HG03175 (cell line): Measurements from ENCODE around the gene PHKB.
"Not testable (repeated sequence)": the region's sequence is repeated elsewhere in the genome, so short reads cannot be mapped to it uniquely, and the experiment has no call there.

Experiments
- ATAC-seq: cut with Tn5 transposase; IDR thresholded peaks from one replicate; pipeline ENCODE4 v1.9.1; 2021; ENCODE audit warnings: mild to moderate bottlenecking, moderate library complexity; ENCODE audit not compliant: unreplicated experiment

The PHKB gene

DNA sequence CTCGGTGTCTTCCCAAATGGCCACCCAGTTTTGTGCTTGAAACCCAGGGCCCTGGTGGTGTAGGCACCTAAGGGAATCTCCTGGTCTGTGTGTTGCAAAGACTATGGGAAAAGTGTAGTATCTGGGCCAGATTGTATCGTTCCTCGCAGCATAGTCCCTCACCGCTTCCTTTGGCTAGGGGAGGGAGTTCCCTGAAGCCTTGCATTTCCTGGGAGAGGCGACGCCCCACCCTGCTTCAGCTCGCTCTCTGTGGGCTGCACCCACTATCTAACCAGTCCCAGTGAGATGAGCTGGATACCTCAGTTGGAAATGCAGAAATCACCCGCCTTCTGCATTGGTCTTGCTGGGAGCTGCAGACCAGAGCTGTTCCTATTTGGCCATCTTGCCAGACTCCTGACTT lies 93.5 kb downstream of the PHKB start:
- ATAC-seq: not testable (repeated sequence)

DNA sequence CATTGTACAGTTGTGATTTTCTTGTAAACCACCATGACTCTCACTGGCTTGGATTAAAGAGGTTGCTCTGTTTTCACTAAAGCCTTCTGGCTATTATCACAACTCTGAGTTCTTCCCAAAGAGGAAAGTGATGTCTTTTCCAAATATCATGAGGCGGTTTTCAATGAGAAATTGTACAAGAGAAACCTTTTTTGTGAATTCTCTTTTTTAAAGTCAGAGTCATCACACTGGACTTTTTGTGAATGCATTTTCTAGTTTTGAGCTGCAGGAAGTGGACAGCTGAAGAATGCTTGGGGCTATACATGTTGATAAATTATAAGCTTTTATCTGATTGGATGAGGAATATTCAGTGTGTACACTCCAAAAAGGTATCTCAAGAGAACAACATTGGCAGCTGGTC lies 100.2 kb downstream of the PHKB start:
- ATAC-seq: no peak

DNA sequence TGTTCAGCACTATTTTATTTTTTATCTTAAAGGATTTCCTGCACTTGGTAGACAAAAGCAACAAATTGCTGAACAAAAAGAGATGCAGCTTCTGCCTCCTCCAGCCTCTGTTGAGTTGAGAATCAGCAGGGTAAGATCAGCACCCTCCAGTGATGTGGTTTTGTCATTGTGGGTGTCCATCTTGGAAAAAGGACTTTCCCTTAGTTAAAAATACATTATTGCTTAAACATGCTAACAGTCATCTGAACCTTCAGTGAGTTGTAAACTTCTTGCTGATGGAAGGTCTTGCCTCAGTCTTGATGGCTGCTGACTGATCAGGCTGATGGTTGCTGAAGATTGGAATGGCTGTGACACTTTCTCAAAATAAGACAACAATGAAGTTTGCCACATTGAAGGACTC lies 101.2 kb downstream of the PHKB start:
- ATAC-seq: no peak

DNA sequence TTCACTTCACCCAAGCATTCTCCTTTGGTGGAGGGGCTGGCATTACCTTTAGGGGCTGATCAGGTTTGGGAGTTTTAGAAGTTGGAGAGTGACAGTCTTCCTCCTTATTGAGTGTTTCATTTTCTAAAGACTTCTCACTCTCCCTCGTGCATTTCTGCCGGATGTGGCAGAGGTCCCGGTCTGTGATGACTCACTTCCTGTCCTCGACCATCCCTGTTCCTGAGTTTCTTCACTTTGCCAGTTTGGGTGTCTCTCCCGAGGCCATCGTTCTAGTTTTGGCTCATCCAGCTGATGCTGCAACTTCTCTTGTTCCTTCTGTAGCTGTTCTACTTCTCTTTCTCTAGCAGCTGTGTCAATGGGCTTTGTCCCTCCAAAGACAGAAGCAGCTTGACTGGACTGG lies 104.3 kb downstream of the PHKB start:
- no peak for ATAC-seq

DNA sequence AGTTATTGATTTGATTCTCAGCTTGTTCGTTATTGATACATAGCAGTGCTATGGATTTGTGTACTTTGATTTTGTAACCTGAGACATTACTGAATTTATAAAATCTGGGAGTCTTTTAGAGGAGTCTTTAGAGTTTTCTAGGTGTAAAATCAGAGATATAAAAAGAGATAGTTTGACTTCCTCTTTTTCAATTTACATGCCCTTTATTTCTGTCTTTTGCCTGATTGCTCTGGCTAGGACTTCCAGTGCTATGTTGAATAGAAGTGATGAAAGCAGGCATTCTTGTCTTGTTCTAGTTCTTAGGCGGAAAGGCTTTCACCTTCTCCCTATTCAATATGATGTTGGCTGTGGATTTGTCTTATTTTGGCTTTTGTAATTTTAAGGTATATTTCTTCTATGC lies 106.2 kb downstream of the PHKB start:
- no peak for ATAC-seq

- no peak for ATAC-seq
Measured at GRCh38 chr16:47568351-47568750, 107.2 kb downstream of the PHKB start.

- ATAC-seq: no peak
Measured at GRCh38 chr16:47571049-47571448, 109.9 kb downstream of the PHKB start.

DNA sequence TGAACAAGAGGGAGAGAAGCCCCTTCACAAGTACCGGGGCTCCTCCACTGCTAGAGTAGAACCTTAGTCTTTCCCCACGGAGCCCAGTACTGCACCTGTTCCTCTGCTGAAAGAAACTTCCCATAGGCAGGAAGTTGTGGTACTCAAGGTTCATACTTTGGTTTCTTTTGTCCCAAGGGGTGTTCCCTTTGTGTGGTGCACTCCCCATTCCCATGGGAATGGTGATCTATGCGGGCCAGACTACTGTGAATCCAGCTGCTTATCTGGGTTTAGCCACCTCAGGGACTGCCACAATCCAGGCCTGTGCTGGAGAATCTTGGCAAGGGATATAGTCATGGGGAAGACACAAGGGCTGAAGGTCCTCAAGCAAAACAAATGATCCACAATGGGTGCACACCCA lies 110.6 kb downstream of the PHKB start:
- ATAC-seq: no peak

GRCh38 chr16:47574091-47575054 lies 113.2 kb downstream of the PHKB start:
- no peak for ATAC-seq

- no peak for ATAC-seq
Measured at GRCh38 chr16:47577029-47577428, 115.9 kb downstream of the PHKB start.

DNA sequence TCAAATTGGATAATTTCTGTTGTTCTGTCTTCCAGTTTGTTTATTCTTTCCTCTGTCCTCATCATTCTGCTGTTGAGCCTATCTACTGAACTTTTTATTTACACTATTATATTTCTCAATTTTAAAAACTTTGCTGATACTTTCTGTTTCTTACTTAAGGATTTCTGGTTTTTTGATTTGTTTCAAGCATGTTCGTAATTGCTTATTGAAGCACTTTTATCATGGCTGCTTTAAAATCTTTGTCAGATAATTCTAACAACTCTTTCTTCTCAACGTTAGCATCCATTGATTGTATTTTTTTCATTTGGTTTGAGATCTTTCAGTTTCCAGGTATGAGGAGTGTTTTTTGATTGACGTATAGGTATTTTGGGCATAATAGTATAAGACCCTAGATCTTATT lies 116.9 kb downstream of the PHKB start:
- no peak for ATAC-seq

DNA sequence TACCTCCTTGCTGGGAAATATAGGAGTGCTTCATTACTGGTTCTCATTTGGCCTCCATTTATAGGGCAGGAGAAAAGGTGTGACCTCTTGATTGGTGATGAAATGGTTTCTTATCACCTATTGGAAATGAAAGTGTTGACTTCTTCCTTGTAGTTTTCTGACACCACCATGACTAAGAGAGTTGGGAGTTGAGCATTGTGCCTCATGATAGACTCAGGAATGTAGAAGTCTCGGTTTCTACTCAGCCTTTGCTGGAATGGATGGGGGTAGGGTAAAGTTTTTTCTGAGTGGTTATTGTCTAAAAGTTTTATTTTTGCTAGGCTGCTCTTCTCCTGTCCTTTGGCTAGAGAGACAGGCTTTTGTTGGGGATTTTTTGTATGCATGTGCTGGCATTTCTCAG lies 117.4 kb downstream of the PHKB start:
- ATAC-seq: no peak

GRCh38 chr16:47581114-47581513 lies 120.0 kb downstream of the PHKB start:
- no peak for ATAC-seq

DNA sequence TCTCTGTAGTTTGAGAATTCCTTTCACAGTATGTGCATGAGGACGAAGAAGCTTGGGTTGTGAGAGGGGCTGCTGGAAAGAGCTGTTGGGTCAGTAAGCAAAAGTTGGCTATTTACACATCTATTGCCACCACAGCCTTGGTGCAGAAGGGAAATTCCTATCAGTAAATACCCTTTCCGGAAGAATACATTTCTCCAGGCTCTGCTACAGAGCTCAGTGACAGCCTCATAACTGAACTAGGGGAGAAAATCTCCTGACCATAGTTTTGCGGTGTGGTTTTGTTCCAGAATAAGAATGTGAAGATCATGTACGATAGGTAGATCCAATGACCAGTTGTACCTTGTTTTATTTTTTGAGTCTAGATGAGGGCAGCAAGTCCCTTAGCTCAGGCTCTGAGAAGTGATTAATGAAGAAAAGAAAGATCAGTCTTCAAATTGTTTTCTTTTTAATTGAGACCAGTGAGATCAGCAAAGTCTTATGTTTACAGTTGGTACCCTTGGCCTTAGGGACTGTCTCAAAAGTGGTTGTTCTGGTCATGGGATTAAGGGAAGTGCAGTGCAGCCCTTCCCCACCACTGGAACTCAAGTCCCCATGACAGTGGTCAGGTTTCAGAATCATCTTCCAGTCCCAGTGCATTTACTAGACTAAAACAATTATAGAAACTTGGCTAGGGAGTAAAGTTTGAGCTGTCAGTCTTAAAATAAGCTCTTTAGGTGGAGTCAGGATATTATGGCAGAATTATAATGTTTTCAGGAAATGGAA lies 123.5 kb downstream of the PHKB start:
- ATAC-seq: no peak

- no peak for ATAC-seq
Measured at GRCh38 chr16:47586121-47586520, 125.0 kb downstream of the PHKB start.

DNA sequence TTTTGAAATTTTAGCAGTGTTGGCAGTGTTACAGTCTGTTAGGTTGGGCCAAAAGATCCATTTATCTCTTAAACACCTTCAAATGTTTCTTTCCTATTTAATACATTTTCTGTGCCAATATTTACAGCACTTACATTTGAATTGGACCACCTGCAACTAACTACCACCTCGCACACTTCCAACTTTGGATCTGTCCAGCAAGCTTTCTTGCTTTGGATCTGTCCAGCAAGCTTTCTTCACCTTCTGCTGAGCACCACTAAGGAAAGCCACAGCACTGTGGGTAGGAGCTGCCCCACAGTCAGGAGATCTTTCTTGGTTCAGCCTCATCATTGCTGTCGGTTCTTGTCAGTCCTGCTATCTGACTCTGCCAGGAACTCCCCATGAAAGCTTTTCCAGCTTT lies 129.3 kb downstream of the PHKB start:
- ATAC-seq: no peak

DNA sequence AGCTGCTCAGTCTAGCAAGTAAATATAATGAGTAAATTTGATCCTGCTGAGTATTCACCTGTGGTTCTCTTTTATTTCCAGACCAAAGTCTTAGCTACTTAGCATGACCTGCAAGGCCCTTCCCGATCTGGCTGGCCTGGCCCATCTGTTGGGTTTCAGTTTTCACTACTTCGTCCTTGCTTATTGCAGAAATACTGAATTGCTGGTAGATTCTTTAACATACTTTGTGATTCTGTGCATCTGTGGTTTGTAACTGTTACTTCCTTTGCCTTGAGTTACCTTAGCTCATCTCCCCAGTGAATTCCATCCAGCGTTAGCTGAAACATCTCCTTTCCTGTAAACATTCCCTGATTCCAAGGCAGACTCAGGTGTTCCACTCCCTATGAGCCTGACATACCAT lies 131.1 kb downstream of the PHKB start:
- no peak for ATAC-seq

DNA sequence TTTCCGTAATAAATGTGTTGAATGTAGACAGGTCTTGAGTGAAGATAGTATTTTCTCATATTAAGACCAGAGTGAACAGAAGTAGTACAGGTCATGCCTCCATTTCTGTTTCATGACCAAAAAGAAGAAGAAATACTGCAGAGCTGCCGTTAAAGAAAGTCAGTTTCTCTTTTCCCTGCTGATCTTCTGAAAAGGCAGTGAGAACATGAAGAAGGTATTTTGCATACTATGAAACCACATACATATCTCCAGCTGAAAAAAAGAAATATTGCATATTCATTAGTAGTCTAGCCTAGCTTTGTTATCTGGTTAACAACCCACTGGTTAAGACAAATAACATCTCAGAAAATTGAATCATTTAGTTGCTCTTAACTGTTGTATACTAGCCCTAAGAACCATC lies 138.4 kb downstream of the PHKB start:
- ATAC-seq: no peak

DNA sequence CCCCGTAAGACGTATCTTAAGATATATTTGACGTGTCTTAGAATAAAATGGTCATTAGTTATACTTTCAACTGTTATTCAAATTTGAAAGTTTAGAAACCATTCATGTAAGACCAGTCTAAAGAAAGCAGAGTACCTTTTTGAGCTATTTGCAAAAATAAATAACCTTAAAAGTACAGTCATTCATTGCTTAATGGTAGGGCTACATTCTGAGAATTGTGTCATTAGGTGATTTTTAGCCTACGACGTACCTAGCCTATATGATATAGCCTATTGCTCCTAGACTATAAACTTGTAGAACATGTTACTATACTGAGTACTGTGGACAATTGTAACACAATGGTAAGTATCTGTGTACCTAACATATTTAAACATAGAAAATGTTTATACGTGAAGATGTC lies 139.2 kb downstream of the PHKB start:
- ATAC-seq: no peak

- ATAC-seq: no peak
Measured at GRCh38 chr16:47604306-47604705, 143.2 kb downstream of the PHKB start.

GRCh38 chr16:47611042-47611441 lies 149.9 kb downstream of the PHKB start:
- no peak for ATAC-seq

GRCh38 chr16:47611848-47612493 lies 150.8 kb downstream of the PHKB start:
- ATAC-seq: no peak
